ENCODE results near the gene HSD17B13. TPM values are rescaled to one million over a fixed set of nuclear protein-coding genes. Genes with fewer than 3 reads are reported as not detected.

The HSD17B13 gene
- total and polyA plus RNA-seq, 2 of the 13 experiments (the other 11 are each of a cell fraction or from before 2014, with no cell fraction given) = 0.04 to 0.15 TPM

- Histone ChIP-seq H3K79me2 (ENCODE audit: insufficient read depth, low read length) (no peaks in the 10 kb centered on the region), H3K4me2 (ENCODE audit: low read depth, low read length) (no peak overlapping the region), H3K36me3 (replicated peaks in 1 of 2; ENCODE audit: control insufficient read depth in 1 of 2, insufficient read depth in 2 of 2, low read length in 2 of 2) (no peaks in the 10 kb centered on the region), H3K4me1 (ENCODE audit: insufficient read depth, low read length) (no peaks in the 10 kb centered on the region), H3K27me3 (ENCODE audit: control insufficient read depth in 1 of 2, insufficient read depth in 2 of 2, low read length in 2 of 2) (no peaks in the 10 kb centered on the region), H3K27ac (ENCODE audit: extremely low read length, insufficient read depth, low read length) (no peak overlapping the region), H3K9ac (ENCODE audit: insufficient read depth, low read depth, low read length) (no peak overlapping the region), H2AFZ (ENCODE audit: low read length) (no peak overlapping the region), H4K20me1 (ENCODE audit: insufficient read depth, low read length) (no peaks in the 10 kb centered on the region), H3K9me3 (ENCODE audit: low read length) (no peaks in the 10 kb centered on the region), H3K4me3 (replicated peaks in 1 of 3; ENCODE audit: insufficient read depth in 1 of 3, low read depth in 2 of 3, low read length in 3 of 3) (no peak overlapping the region)
- ChIA-PET POLR2A (no interaction called here), CTCF (ENCODE audit: low intra/inter-chr PET ratio, low total read pairs) (no interaction called here)
- in situ Hi-C loops (cut with HindIII; ENCODE audit: extremely low pct_ligation_motif_present, low pct_unique_long_range_greater_than_20kb) (no loop called here), intact Hi-C loops (cut with micrococcal nuclease; ENCODE audit: unreplicated experiment) (loop anchor here (1.0 kb wide), 1 partner anchor 35 kb away; no protein-coding TSS in a partner anchor)
- TF ChIP-seq NR2F6 (IDR thresholded peaks at IDR 0.05) = no peak
- no peak for TF ChIP-seq NR2F6 (CRISPR knock-in tag; IDR thresholded peaks at IDR 0.05)
- no peak for TF ChIP-seq ZNF24 (IDR thresholded peaks at IDR 0.05)
- no peak for TF ChIP-seq ZNF331 (CRISPR knock-in tag; IDR thresholded peaks at IDR 0.05)
- TF ChIP-seq SATB2 (CRISPR knock-in tag; IDR thresholded peaks at IDR 0.05) = no peak
- no peak for TF ChIP-seq MAF1 (CRISPR knock-in tag; IDR thresholded peaks at IDR 0.05; ENCODE audit: borderline replicate concordance)
- no peak for TF ChIP-seq USF2 (IDR thresholded peaks at IDR 0.05; ENCODE audit: low read depth, low read length)
- no peak for TF ChIP-seq USF2 (CRISPR knock-in tag; IDR thresholded peaks at IDR 0.05; ENCODE audit: borderline replicate concordance)
- no peak for TF ChIP-seq SMAD9 (CRISPR knock-in tag; IDR thresholded peaks at IDR 0.05)
- TF ChIP-seq CBFB (CRISPR knock-in tag; IDR thresholded peaks at IDR 0.05) = no peak
- no peak for TF ChIP-seq HDAC1 (CRISPR knock-in tag; IDR thresholded peaks at IDR 0.05)
- TF ChIP-seq ZSCAN5A (CRISPR knock-in tag; IDR thresholded peaks at IDR 0.05; ENCODE audit: borderline replicate concordance) = no peak
- TF ChIP-seq ZNF441 (CRISPR knock-in tag; IDR thresholded peaks at IDR 0.05; ENCODE audit: borderline replicate concordance) = no peak
- TF ChIP-seq FOSL2 (CRISPR knock-in tag; IDR thresholded peaks at IDR 0.05) = no peak
- no peak for DNase-seq (ENCODE audit: low spot score)
- no peak for FAIRE-seq
- no TSS peak for BruUV-seq (replicated peaks)
- no peak for ATAC-seq
- WGBS (ENCODE audit: low lambda C conversion rate) = 97% methylated on average over 3 of the region's 3 CpGs
Observed at GRCh38 chr4:87313756-87314155, 8.9 kb downstream of the HSD17B13 start.
